HG03342 (cell line): ENCODE results near the gene SPECC1.
"Not testable (repeated sequence)": the region's sequence is repeated elsewhere in the genome, so short reads cannot be mapped to it uniquely, and the experiment has no call there.

Experiments
- ATAC-seq: cut with Tn5 transposase; IDR thresholded peaks from one replicate; pipeline ENCODE4 v1.9.1; 2021; ENCODE audit warnings: mild to moderate bottlenecking, moderate library complexity; ENCODE audit not compliant: unreplicated experiment

Gene SPECC1

DNA sequence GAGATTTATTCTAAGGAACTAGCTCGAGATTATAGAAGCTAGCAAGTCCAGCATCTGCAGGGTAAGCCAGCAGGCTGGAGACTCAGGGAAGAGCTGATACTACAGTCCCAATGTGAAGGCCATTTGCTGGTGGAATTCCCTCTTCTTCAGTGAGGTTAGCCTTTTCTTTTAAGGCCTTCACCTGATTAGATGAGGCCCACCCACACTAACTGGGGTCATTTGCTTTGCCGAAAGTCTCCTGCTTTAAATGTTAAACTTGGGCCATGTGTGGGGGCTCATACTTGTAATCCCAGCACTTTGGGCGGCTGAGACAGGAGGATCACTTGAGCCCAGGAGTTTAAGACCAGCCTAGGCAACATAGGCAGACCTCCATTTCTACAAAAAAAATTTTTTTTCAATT, 289.9 kb downstream of the SPECC1 start:
- ATAC-seq = no peak

DNA sequence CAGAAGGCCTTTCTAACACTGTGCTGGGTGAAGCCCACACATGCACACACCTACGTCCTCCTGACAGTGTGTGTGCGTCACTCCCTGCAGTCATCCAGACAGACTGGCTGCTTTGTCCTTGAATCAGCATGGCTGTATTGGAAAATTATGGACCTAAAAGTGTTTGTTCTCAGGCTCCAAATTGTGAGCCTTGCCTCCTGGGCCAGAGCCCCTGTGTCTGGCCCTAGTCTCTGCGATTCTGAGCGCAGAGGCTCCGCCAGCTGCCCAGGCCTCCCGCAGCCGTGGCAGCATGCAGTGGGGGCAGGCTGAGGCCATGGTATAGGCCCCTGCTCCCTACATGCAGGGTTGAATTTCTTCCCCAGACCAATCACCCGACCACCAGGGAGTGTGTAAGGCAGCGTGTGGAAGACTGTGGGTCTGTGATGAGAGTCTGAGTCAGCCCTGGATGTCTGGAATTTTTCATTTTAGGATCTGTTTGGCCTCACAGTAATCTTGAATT, 291.3 kb downstream of the SPECC1 start:
- ATAC-seq = no peak

DNA sequence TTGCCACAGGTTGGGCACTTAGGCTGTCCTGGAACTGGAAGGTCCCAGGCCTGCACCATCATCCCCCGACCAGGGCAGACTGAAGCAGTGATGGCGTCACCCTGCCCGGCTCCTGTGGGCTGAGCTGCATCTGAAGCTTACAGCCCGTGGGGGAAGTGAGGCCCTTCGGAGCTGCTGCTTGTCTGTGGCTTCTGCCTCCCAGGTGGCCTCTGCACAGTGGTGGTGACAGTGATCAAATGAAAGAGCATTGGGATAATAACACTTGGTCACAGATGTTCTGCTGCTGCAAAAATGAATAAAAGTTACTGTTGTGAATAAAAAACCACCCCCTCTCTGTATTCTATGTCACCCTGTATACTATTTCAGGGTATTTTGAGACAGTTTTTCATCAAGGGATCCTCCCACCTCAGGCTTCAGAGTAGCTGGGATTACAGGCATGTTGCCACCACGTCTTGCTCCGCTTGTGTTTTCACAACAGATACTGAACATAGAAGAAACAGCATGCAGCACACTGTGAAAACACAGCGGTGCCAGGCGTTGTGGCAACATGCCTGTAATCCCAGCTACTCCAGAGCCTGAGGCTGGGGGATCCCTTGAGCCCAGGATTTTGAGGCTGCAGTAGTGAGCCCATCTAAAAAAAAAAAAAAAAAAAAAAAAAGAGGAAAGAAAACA, 293.2 kb downstream of the SPECC1 start:
- ATAC-seq = no peak

DNA sequence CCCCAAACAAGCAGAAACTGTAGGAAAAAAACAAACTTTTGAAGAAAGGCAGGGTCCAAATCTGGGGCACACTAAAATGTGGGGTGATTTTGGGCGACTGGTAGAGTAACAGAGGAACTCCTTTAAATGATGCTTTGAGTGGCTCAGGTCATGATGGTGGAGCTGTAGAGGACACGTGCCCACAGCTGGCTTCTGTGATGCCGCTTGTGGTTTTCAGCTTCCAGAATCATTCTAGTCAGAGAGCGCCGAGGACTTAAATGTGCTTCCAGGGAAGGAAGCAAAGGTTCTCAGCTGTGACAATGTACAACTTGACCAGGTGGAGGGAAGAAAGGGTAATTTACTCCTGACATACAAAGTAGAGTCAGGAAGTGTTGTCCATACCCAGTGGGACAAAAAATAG, 295.8 kb downstream of the SPECC1 start:
- no peak for ATAC-seq

DNA sequence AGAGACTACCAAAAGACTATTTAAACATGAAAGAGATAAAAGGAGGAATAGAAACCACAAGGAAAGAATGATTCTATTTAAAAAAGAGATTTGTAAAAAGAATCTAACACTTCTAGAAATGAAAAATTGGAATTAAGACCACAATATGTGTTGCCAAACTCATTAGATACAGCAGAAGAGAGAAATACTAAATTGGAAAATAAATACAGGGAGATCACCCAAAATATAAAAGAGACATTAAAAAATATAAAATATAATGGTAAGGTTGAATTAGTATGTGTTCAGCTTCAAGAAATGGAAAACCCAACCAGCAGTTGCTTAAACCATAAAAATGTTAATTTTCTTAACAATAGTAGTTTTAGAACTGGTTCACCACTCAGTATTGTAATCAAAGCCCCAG, 297.8 kb downstream of the SPECC1 start:
- no peak for ATAC-seq

DNA sequence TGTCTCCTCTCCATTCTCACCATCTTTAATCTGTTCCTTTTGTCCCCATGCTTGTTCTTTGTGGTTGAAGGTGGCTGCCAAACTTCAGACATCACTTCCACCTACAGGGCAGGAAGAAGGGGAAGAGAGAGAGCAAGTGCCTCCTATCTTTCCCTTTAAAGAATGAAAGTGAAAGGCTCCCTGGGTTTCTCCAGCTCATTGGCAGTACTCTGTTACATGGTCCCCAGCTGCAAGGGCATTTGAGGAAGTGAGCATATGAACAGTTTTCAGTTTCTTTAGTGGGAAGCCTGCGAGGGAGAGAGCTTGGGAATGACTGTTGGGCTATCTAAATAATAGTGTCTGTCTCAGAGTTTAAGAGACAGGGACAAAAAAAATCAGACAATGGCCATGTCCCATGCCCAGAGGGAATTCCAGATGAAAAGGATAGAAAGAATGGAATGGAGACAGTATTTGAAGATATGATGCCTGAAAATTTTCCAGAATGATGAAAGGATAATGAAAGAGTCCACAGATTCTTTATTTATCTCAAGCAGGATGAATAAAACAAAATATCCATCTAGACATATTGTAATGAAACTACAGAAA, 298.3 kb downstream of the SPECC1 start:
- no peak for ATAC-seq

DNA sequence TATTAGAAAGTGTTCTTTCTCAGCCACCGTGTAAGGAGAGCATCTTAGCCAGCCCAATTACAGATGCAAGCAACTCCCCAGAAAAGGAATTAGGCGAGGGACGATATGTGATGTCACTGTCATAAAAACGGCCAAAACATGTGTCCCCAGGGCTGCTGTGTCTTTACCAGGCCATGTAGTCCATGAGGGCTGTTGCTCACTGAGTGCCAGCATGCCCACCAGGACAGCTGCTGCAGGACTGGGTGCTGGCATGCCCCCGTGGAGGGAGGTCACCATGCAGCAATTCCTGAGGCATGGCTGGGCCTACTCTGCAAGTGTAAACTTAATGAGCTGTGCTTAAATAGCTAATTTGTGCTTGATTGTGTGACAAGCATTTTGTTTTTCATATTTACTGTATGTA, 301.3 kb downstream of the SPECC1 start:
- no peak for ATAC-seq

DNA sequence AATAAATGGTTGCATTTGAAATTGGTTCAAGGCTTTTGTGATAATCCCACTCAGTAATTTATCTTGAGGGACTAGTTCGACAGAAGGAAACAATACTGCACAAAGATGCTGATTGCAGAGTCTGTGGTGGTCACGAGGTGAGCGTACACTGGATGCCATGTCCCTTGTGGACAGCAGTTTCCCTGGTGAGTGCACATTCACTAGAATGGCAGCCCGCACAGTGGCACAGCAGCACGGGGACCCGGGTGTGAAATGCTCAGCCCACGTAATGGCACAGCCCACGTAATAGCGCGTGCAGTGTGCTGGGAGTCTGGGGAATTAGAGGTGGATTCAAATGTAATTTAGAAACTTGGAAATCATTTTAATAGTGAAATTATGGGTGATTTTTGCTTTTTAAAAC, 304.1 kb downstream of the SPECC1 start:
- no peak for ATAC-seq

DNA sequence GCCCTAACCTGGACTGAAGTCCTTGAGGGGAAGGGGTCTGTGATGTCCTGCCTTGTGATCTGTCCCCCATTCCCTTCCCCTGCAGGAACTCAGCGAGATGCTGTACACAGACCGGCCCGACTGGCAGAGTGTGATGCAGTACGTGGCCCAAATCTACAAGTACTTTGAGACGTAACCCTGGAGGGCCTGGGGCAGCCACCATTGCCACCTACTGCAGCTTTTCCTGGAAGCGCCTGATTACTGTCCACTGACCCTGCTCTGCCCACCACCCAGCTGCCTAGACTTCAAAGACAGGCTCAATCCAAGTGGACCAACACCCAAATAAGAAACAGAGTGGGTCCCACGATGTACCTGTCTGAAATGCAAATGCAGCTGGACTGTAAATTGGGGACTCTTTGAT, 304.7 kb downstream of the SPECC1 start:
- ATAC-seq = no peak

DNA sequence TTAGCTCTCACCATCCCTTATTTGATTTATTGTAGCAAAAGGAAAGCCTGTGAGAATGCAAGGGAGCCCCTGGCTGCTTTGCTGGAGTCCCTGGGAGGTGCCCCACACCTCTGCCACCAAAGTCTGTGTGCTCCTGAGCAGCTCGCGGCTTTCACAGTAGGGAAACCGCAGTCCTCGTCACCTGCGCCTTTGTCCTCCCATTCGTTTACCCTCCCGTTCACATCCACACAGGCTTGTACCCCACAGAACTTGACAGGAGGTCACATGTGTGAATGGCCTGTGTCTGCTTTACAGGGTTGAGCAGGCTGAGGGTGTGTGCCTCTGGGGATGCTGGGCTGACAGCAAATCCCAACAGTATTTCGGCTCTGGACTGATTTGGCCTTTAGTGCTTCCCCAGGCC, 305.7 kb downstream of the SPECC1 start:
- no peak for ATAC-seq

DNA sequence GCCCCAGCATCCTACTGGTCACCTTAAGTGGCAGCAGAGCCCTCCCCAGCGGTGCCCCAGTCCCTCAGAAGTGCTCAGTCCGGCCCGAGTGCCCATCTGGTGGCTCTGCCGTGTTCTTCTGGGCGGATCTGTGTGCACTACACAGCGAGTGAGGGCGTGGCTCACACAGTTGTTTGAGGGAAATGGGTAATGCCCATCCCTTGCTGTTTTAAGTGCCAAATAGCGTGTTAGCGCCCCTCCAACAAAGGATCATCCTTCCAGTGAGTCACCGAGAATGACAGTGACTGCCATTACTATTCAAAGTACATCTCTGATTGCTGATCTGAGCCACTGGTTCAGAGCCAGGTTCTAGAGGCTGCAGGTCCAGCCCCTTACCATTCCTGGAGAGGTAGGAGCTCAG, 306.2 kb downstream of the SPECC1 start:
- no peak for ATAC-seq

DNA sequence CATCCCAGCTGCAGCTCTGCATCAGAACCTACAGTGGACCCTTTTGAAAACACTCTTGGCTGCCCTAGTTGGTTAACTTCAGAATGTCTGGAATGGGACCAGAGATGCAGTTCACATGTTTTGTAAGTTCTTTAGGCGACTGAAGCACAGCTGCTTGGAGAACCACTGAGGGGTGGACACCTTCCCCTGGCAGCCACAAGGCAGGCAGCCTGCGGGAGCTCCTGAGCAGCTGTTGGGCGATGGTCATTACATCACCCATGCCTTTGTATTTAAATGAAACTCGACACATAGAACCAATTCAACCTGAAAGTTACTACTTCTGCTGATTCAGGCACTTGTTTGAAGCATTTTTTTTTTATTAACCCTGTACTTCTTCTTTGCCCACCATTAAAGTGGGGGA, 306.7 kb downstream of the SPECC1 start:
- no peak for ATAC-seq

DNA sequence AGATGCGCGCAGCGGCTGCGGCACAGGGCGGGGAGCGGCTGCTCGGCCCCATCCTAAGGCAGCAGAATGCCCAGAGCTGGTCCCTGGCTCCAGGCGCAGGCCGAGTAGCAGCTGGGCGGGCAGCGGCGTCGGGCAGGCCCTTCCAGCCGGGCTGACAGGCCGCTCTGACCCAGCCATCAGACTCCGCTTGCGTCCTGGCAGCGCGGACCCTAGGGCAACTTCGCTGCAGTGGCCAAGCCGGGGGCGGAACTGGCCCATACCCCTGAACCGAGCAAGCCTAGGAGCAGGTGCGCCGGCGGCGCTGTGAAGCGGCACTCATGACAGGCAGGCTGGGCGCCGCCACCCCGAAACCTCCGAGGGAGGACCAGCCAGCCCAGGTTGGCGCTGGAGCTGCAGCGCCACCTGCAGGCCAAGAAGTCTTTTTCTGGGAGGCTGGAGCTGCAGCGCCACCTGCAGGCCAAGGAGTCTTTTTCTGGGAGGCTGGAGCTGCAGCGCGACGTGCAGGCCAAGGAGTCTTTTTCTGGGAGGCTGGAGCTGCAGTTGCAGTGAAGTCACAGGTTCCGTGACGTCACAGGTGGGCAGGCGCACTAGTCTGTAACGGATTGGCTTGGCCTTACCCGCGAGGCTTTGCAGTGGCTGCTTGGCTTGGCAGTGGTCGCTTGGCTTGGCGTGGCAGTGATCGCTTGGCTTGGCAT, 311.5 kb downstream of the SPECC1 start:
- peak; percentile 63 for ATAC-seq

DNA sequence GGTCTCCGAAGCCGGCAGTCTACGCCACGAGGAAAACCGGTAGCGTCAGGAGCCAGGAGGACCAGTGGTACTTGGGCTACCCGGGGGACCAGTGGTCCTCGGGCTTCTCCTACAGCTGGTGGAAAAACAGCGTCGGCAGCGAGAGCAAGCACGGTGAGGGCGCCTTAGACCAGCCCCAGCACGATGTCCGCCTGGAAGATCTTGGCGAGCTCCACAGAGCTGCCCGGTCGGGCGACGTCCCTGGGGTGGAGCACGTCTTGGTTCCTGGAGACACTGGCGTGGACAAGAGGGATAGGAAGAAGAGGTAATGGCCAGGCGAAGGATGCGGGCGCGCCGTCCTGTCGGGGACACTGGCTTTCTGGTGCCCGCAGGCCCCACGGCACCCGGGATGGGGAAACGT, 312.2 kb downstream of the SPECC1 start:
- ATAC-seq = not testable (repeated sequence)

DNA sequence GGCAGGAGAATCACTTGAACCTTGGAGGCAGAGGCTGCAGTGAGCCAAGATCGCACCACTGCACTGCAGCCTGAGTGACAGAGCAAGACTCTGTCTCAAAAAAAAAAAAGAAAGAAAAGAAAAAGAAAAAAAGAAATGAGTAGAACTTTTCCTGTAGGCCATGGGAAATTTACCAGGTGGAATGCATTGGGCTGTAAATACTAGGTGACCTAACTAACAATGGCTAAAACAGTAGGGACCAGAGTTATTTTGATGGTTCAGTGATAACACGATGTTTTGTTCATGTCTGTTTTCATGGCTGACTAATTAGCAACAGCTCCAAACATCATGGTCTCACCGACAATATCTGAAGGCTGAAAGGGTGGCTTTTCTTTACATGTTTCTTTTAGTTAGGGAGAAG, 318.6 kb downstream of the SPECC1 start:
- ATAC-seq = not testable (repeated sequence)

DNA sequence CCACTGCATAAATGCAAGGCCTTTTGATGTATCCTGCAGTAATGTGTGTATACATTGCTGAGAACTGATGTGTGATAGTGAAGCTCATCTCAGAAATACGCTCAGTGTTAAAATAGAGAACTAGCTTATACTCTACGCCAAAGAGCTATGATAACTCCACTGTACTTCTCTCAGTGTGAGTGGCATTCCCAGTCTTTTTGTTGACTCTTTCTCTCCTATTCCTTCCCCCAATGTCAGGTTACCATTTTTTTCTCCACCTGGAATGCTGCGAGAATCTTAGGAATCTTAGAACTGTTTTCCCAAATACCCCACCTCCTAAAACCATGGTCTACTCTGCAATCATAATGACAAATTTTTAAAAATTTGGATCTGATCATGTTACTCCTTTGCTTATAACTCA, 342.2 kb downstream of the SPECC1 start:
- ATAC-seq = not testable (repeated sequence)

DNA sequence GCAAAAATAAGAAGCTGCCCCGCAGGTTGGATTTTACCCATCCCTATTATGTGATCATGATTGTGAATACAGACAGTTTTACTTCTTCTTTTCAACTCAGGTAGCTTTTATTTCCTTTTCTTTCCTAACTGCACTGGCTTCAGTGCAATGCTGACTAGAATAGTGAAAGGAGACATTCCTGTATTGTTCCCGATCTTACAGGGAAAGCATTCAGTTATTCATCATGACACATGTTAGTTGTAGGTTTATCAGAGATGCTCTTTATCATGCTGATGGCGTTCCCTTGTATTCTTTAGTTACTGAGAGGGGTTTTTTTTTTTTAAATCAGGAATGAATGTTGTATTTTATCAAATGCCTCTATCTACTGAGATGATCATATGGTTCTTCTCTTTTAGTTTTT, 343.4 kb downstream of the SPECC1 start:
- ATAC-seq = not testable (repeated sequence)

DNA sequence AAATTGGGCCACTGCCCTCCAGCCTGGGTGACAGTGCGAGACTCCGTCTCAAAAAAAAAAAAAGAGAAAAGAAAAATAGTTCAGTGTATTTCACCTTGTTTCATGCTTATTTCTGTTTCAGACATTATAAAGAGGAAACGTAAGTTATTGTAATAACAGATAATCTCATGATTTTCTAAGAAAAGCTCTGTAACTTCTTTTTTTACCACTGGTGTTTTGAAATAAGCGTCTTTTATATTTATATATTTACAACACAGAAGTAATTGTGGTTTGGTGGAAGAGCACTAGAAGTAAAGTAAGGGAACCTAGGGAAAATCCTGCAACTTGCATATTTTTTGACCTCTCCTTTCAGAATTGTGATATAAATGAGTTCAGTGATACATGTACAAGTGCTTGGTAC, 354.7 kb downstream of the SPECC1 start:
- ATAC-seq = not testable (repeated sequence)
